Osteocyte (in vitro differentiated cells): Measurements from ENCODE around the gene SIGLEC14. TPM values are rescaled to one million over a fixed set of nuclear protein-coding genes. Genes with fewer than 3 reads are reported as not detected.
"Not testable (repeated sequence)": the region's sequence is repeated elsewhere in the genome, so short reads cannot be mapped to it uniquely, and the experiment has no call there.

Experiments
- DNase-seq: peaks from one replicate; pipeline ENCODE4 v3.0.0; 2021; ENCODE audit warnings: mixed read lengths; ENCODE audit not compliant: unreplicated experiment; ENCODE audit errors: extremely low spot score
- H3K27ac Mint-ChIP-seq: one replicate; pipeline ENCODE4 v1.8.0; 2021; ENCODE audit warnings: mild to moderate bottlenecking, mixed read lengths; ENCODE audit not compliant: unreplicated experiment
- H3K27me3 Mint-ChIP-seq: one replicate; pipeline ENCODE4 v1.8.0; 2021; ENCODE audit warnings: mixed read lengths; ENCODE audit not compliant: unreplicated experiment
- H3K36me3 Mint-ChIP-seq: one replicate; pipeline ENCODE4 v1.8.0; 2021; ENCODE audit warnings: mixed read lengths; ENCODE audit not compliant: unreplicated experiment
- H3K4me1 Mint-ChIP-seq: one replicate; pipeline ENCODE4 v1.8.0; 2021; ENCODE audit warnings: mixed read lengths; ENCODE audit not compliant: unreplicated experiment
- H3K4me3 Mint-ChIP-seq: one replicate; pipeline ENCODE4 v1.8.0; 2021; ENCODE audit warnings: mild to moderate bottlenecking, moderate library complexity, mixed read lengths; ENCODE audit not compliant: unreplicated experiment
- H3K9me3 Mint-ChIP-seq: one replicate; pipeline ENCODE4 v1.8.0; 2021; ENCODE audit warnings: mixed read lengths; ENCODE audit not compliant: unreplicated experiment
- CTCF ChIP-seq: fragments of 200-600 bp; sonication (generic); IDR thresholded peaks from 2 replicates; pipeline ENCODE4 v1.5.0; 2021; ENCODE audit warnings: antibody characterized with exemption, mild to moderate bottlenecking, moderate library complexity
- long read RNA-seq: library from polyadenylated mRNA; unstranded; transcript quantifications from one replicate; pipeline ENCODE4 v2.0.0, GENCODE V29; 2021
- total RNA-seq: library from RNA; stranded (reverse); gene quantifications from 2 replicates; pipeline ENCODE4 v1.2.1, GENCODE V29; 2021

Gene SIGLEC14
- total RNA-seq = not detected in 2 replicates
- long read RNA-seq = 0 reads

- DNase-seq, H3K4me1 Mint-ChIP-seq, H3K4me3 Mint-ChIP-seq, H3K36me3 Mint-ChIP-seq, H3K9me3 Mint-ChIP-seq, H3K27me3 Mint-ChIP-seq, H3K27ac Mint-ChIP-seq: not testable (repeated sequence)
Measured at GRCh38 chr19:51646730-51647129, at the start of gene SIGLEC14. Gene SIGLEC14, minus strand, starts transcription at chr19:51646825. Its CDS starts 66 bp downstream, at chr19:51646759.

GRCh38 chr19:51695702-51696315 lies 49.2 kb upstream of the SIGLEC14 start:
- no peak overlapping the region for H3K4me3 Mint-ChIP-seq
- H3K36me3 Mint-ChIP-seq = peaks cover 61% of the 10 kb centered on the region
- no peaks in the 10 kb centered on the region for H3K9me3 Mint-ChIP-seq
- no peaks in the 10 kb centered on the region for H3K27me3 Mint-ChIP-seq
- peaks cover 50% of the 10 kb centered on the region for H3K4me1 Mint-ChIP-seq
- no peak for TF ChIP-seq CTCF
- H3K27ac Mint-ChIP-seq = no peak overlapping the region
- peak; percentile 67 for DNase-seq

- no peak overlapping the region for H3K4me3 Mint-ChIP-seq
- H3K9me3 Mint-ChIP-seq = no peaks in the 10 kb centered on the region
- DNase-seq = peak; percentile 68
- peaks cover 53% of the 10 kb centered on the region for H3K36me3 Mint-ChIP-seq
- TF ChIP-seq CTCF = no peak
- H3K27me3 Mint-ChIP-seq = no peaks in the 10 kb centered on the region
- H3K4me1 Mint-ChIP-seq = peaks cover 44% of the 10 kb centered on the region
- H3K27ac Mint-ChIP-seq = no peak overlapping the region
Measured at GRCh38 chr19:51695088-51695487, 48.5 kb upstream of the SIGLEC14 start.

- Mint-ChIP-seq H3K4me1 (peaks cover 40% of the 10 kb centered on the region), H3K36me3 (peaks cover 50% of the 10 kb centered on the region), H3K27me3 (no peaks in the 10 kb centered on the region), H3K4me3 (no peak overlapping the region), H3K9me3 (no peaks in the 10 kb centered on the region), H3K27ac (peak overlapping the region; percentile 15)
- peak; percentile 77 for DNase-seq
- TF ChIP-seq CTCF = no peak
Measured at GRCh38 chr19:51694318-51695085, 47.9 kb upstream of the SIGLEC14 start.

- H3K9me3 Mint-ChIP-seq = no peaks in the 10 kb centered on the region
- no peaks in the 10 kb centered on the region for H3K27me3 Mint-ChIP-seq
- H3K27ac Mint-ChIP-seq = no peak overlapping the region
- H3K36me3 Mint-ChIP-seq = peaks cover 45% of the 10 kb centered on the region
- H3K4me3 Mint-ChIP-seq = peak overlapping the region; percentile 33
- TF ChIP-seq CTCF = no peak
- no peak for DNase-seq
- peaks cover 39% of the 10 kb centered on the region for H3K4me1 Mint-ChIP-seq
Measured at GRCh38 chr19:51693819-51694218, 47.2 kb upstream of the SIGLEC14 start.
